SU-DHL-6 (cell line): ENCODE measurements around the gene TAS2R50.

Source experiments
- EZH2phosphoT487 ChIP-seq: fragments of 200-600 bp; sonication (generic), shearing (Covaris generic); conservative IDR thresholded peaks from 2 replicates; pipeline ENCODE4 v1.6.1; 2018; ENCODE audit warnings: mild to moderate bottlenecking, antibody characterized with exemption, low read length, moderate library complexity, mixed read lengths
- TF ChIP-seq, protein P1 (sequence below): fragments of 200-600 bp; sonication (generic); IDR thresholded peaks from one replicate; pipeline ENCODE4 v1.5.1; 2017; ENCODE audit warnings: antibody characterized with exemption, mild to moderate bottlenecking, low read length, moderate library complexity; ENCODE audit not compliant: insufficient read depth, poor library complexity, severe bottlenecking

DNA sequence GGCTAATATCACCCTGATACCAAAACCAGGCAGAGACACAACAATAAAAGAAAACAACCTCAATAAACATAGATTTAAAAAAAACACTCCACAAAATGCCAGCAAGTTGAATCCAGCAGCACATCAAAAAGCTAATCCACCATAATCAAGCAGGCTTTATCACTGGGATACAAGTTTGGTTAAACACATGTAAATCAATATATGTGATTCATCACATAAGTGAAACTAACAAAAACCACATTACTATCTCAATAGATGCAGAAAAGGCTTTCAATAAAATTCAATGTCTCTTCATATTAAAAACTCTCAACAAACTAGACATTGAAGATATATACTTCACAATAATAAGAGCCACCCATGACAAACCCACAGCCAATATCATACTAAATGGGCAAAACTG lies 30.6 kb downstream of the TAS2R50 start:
- TF ChIP-seq, protein P1, sequence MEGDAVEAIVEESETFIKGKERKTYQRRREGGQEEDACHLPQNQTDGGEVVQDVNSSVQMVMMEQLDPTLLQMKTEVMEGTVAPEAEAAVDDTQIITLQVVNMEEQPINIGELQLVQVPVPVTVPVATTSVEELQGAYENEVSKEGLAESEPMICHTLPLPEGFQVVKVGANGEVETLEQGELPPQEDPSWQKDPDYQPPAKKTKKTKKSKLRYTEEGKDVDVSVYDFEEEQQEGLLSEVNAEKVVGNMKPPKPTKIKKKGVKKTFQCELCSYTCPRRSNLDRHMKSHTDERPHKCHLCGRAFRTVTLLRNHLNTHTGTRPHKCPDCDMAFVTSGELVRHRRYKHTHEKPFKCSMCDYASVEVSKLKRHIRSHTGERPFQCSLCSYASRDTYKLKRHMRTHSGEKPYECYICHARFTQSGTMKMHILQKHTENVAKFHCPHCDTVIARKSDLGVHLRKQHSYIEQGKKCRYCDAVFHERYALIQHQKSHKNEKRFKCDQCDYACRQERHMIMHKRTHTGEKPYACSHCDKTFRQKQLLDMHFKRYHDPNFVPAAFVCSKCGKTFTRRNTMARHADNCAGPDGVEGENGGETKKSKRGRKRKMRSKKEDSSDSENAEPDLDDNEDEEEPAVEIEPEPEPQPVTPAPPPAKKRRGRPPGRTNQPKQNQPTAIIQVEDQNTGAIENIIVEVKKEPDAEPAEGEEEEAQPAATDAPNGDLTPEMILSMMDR: no peak
- no peak for TF ChIP-seq EZH2phosphoT487
